ENCODE data around the gene CALCOCO1.

The CALCOCO1 gene

DNA sequence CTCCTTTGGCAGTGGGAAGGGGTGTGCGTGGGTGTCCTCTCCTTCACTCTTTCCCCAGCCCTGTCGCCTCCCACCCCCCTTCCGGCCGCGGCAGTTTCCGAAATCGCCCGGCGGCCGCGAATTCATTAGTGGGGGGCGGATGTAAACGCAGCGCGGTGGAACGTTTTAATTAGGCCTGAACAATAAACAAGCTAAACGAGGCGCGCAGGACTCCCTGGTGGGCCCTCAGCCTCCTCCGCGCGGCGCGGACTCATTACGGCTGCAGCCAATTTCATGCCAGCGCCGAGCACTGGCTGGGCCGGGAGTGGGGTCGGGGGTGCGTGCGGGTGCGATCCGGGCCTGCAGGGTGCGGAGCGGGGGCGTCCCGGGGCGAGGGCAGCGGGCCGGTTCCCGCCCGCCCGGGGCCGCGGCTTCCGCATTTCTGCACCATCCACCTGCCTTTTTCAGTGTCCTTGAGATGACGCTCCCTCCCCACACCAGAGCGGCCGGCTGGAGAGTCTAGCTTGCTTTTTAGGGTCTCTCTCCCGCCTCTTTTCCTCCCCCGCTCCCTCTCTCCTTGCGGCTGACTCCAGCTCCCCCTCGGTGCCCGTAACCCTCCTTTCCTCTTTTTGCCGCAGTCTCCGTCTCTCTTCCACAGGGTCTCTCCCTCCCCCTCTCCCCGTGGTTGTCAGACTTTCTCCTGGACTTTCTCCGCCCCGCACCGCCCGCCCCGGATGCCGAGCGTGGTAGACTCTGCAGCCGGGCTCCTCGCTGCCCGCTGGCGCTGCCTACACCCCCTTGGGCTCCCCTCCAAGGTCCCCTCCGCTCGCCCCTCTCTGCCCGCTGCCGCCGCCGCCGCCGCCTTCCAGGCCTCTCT lies 24.3 kb upstream of the CALCOCO1 start, which contains the start of gene CISTR:
CISTR (minus strand) TSS at position 644 of the 856 bp plus-strand sequence.
- DNase-seq (ENCODE audit: low read depth in 2 of 2), result no peak

DNA sequence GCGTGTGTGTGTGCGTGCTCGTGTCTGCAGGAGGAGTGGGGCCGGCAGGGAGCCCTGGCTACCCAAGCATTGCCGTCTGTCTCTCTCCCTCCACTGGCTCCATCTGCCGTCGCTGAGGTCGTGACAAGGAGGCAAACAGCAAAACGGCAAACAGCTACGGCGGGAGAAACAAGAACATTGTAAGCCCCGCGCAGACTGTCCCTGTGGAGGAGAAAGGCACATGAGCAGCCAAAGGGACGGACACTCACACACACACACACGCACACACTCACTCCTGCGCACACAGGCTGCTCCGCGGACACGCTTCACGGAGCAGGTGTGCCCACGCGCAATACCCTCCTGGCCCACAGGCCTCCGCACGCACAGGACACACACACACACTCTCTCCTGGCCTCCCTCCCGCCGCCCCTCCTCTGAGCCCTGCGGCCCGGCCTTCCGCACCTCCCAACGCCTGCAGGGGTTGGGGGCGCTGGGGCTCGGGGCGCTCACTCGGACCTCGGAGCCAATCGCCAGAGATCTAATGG lies 23.6 kb upstream of the CALCOCO1 start:
- DNase-seq (ENCODE audit: low read depth in 2 of 2), result no peak

GRCh38 chr12:53749986-53750811 lies 22.9 kb upstream of the CALCOCO1 start:
- DNase-seq (ENCODE audit: low read depth in 2 of 2), result no peak

GRCh38 chr12:53748072-53748840 lies 21.0 kb upstream of the CALCOCO1 start:
- DNase-seq (ENCODE audit: low read depth in 2 of 2), result no peak

DNA sequence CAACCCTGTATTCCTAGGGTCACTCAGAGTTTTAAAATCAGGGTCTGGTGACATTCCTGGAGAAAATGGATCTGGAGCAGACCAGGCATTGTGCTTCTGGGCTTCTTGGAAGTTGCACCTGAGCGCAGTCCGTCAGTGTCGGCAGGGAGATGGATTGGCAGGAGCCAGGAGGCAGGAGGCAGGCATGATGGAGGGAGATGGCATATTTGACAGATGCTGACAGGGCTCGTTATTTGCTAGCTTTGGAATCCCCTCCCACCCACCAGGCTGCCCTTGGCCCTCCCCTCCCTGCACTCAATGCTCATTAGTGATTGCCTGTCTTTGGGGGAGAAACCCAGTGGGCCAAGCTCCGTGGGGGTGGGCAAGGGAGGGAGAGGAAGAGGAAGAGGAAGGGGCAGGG lies 19.8 kb upstream of the CALCOCO1 start:
- no peak for DNase-seq (ENCODE audit: low read depth in 2 of 2)

DNA sequence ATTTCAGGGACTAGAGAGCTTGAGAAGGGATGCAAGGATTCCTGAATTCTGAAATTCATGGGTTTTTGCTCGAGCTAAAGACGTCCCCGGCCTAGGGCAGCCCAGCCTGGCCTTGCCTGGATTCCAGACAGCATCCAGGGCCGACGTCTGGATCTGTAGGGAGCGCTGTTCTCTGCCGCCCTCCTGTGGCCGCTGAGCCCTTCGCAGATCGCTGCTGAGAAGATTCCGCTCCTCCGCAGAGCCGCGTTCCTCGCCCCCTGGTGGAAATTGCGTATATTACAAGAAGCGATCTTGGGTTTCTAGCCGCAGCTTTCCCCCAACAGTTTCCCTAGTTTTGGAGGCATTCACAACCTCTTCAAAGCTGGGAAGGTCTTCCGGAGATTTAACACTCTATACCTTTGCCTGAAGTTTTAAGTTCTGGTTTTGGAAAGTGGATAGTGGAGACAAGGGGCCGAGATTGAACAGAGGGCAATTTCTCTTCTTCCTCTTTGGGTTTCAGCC lies 19.4 kb upstream of the CALCOCO1 start:
- peak; percentile 82 to 85 for DNase-seq (ENCODE audit: low read depth in 2 of 2)

DNA sequence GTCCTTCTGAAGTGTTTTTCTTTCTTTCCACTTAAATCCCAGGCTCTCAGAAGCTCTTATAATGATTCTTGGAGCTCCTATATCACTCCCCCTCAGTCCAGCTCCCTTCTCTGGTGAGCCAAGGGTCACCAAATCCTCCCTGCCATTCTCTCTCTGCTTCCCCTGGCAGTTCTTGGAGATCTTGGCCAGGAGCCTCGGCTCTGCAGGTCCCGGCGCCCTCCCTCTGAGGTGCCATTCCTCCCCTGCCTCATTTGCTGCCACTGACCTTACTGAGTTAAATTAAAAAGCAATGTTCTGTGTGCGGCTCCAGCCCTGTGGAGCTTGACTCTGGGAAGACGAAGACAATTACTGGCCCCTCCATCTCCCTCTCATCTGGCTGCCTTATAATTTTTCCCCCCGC lies 17.5 kb upstream of the CALCOCO1 start:
- DNase-seq (ENCODE audit: low read depth in 2 of 2), result no peak

- DNase-seq (ENCODE audit: low read depth in 2 of 2), result no peak
Measured at GRCh38 chr12:53744130-53744441, 16.8 kb upstream of the CALCOCO1 start.

DNA sequence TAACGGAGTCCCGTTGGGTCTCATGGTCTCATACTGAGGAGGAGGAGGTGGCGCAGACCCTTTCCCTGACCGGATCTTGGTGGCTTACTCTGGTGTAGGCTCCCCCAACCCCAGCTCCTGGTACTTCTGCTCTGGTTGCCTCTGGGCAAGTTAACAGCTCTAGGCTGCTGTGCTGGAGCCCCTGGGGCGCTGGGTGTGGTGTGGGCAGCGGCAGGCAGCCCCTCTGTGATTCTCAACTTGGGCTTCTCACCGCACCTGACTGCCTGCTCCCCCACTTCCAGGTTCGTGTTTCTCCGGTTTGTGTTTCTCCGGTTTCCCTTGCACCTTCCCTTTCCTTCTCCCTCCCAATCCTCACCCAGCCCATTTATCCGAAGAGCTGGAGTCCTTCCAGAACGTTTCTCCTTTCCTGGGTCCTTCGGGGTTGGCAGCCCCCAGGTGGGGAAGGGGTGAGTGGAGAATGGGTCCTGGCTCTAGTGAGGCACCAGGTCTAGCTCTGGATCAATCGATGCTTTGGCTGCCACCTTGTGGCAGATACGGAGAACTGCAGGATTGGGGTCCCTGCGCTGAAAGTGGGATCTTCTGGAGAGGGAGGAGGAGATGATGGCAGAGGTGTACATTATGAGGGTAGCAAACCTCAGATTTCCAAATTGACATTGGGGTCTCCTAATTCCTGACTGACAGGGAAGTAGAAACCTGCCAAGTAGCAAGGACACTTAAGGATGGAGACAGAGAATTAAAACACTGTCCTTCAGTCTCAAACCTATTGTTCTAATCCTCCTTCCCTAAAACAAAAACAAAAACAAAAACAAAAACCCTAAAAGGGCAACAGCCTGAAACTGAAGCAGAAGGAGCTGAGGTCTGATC lies 16.2 kb upstream of the CALCOCO1 start:
- DNase-seq (ENCODE audit: low read depth in 2 of 2), result peak; percentile 38 to 43

DNA sequence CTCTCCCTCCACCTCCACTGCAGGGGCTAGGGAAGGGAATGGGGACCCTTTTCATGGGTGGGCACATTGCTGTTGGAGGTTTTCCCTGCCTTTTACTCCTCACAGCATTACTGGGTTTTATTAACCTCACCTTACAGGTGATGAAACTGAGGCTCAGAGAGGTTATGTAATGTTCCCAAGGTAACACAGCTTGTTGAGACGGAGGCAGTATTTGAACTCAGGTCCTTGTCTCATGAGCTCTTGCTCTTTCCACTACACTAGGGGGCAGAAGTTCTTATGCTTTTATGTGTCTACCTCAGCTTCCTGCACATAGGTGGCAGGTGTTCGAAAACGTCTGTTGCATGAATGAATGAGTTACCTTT lies 12.9 kb upstream of the CALCOCO1 start:
- no peak for DNase-seq (ENCODE audit: low read depth in 2 of 2)

- DNase-seq (ENCODE audit: low read depth in 2 of 2), result no peak
Measured at GRCh38 chr12:53739214-53740129, 12.2 kb upstream of the CALCOCO1 start.

GRCh38 chr12:53738406-53739213 lies 11.4 kb upstream of the CALCOCO1 start:
- peak in 1 of 2 donors; percentile 28 for DNase-seq (ENCODE audit: low read depth in 2 of 2)

- DNase-seq (ENCODE audit: low read depth in 2 of 2), result no peak
Measured at GRCh38 chr12:53737951-53738405, 10.7 kb upstream of the CALCOCO1 start.

DNA sequence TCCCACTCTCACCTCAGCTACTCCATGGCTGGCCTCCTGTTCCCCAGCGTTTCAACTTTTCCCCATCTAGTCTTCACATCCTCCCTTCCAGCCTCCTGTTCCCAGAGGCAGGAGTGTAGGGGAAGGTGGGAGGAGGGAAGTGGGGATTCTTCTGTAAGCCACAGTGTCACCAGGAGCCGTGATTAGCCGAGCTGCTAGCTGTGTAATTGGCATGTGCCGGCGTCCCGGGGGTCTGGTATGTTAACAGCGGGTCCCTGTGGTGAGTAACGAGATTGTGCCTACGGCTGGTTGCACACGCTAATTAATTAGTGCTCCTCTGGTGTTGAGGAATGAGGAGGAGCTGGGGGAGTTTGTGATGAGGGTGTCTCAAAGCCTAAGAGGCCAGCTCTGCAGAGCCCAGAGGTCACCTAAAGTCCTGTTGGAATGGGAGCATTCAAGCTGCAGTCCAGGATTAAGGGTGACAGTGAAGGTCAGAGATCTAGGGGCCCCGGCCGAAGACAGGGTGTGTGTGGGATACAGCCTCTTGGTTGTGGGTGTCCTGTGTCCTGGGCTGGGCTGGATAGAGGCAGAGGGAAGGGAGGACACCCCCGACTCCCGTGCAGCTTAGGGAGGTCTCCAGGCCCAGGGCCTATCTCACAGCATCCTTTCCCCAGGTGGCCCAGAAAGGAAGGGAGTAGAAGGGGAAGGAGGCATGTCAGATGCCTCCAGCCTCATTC lies 10.0 kb upstream of the CALCOCO1 start:
- no peak for DNase-seq (ENCODE audit: low read depth in 2 of 2)

GRCh38 chr12:53736592-53736991 lies 9.3 kb upstream of the CALCOCO1 start:
- no peak for DNase-seq (ENCODE audit: low read depth in 2 of 2)

- no peak for DNase-seq (ENCODE audit: low read depth in 2 of 2)
Measured at GRCh38 chr12:53735556-53735955, 8.3 kb upstream of the CALCOCO1 start.

DNA sequence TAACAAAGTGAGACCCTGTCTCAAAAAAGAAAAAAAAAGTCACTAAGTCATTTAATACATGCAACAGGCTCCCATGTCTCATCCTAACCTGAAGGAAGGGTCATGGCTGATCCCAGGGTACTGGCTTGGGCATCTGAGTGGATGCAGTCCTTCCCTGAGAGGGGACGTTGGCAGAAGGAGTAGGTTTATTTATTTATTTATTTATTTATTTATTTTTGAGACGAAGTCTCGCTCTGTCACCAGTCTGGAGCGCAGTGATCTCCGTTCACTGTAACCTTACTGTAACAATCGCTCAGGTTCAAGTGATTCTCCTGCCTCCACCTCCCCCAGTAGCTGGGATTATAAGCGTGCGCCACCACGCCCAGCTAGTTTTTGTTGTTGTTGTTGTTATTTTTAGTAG lies 7.2 kb upstream of the CALCOCO1 start:
- DNase-seq (ENCODE audit: low read depth in 2 of 2), result no peak

DNA sequence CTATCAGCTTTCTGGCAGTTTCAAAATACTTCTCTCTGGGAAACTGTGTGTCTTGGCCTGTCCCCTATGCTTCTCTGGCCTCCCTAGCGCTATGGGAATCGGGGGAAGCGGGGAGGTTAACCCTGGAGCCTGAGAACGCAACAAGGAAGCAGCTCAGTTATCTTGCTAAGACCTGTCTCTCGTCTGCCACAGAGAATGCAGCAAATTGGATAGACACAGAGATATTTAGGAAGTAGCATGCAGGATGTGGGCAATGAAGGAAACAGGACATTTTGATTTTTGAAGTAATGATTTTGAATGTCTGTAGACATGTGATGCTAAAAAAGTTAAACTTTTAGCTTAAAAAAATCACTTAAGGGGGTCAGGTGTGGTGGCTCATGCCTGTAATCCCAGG lies 6.6 kb upstream of the CALCOCO1 start:
- DNase-seq (ENCODE audit: low read depth in 2 of 2), result no peak

All from activated CD4-positive, alpha-beta T cell treated with anti-CD3 and anti-CD28 coated beads for 24 hours (primary cell).